Measurements from ENCODE around the gene POLR1G. TPM values are rescaled to one million over a fixed set of nuclear protein-coding genes. Genes with fewer than 3 reads are reported as not detected.

Gene POLR1G
- 16.3 and 28.0 TPM in 2 replicates for total RNA-seq (2014; rRNA removed; shearing (Covaris generic))
- total RNA-seq (2022) = 8.8 and 10.8 TPM in 2 replicates
- Bru-seq, nascent RNA = percentile 62 among the genes with signal in this experiment
- percentile 66 among the genes with signal in this experiment for BruChase-seq, experiment 1, labeled RNA remaining after a 6-hour chase
- BruChase-seq, experiment 2, labeled RNA remaining after a 2-hour chase = percentile 85 among the genes with signal in this experiment
- long read RNA-seq, transcript CD3EAP-201 (3 exons, 3,286 nt) = major isoform, 10 of 18 reads
- long read RNA-seq, partial matches to known transcripts = 0 of 18 reads
- long read RNA-seq, other reads (novel, unspliced or antisense) = 4 of 18 reads

GRCh38 chr19:45406226-45407090 is at the start of gene POLR1G:
Gene POLR1G (plus strand): TSS chr19:45406644. CDS start chr19:45406697, 53 bp downstream.
- Histone ChIP-seq H3K36me3 (ENCODE audit: insufficient read depth, low read length) (peaks cover 16% of the 10 kb centered on the region), H3K79me2 (ENCODE audit: insufficient read depth, low read depth, low read length) (peaks cover 10% of the 10 kb centered on the region), H3K4me1 (ENCODE audit: insufficient read depth, low read length, poor library complexity, severe bottlenecking) (peaks cover 38% of the 10 kb centered on the region), H4K20me1 (ENCODE audit: insufficient read depth, low read length) (no peaks in the 10 kb centered on the region), H3K9me2 (ENCODE audit: insufficient read depth, low read length) (no peaks in the 10 kb centered on the region), H2AFZ (ENCODE audit: low read length) (peak within 1 kb of the TSS; percentile 73), H3K4me3 (ENCODE audit: low read depth, low read length, poor library complexity, severe bottlenecking) (peak within 1 kb of the TSS; percentile 89), H3K27ac (ENCODE audit: low read depth, low read length, poor library complexity, severe bottlenecking) (peak within 1 kb of the TSS; percentile 69), H3K4me2 (ENCODE audit: low read length) (peak within 1 kb of the TSS; percentile 92), H3K9me3 (ENCODE audit: low read length) (no peaks in the 10 kb centered on the region)
- TF ChIP-seq CTCF (conservative IDR thresholded peaks at IDR 0.05; ENCODE audit: low read length) (peak; percentile 46; the same call in 1 of the 2 replicates), EZH2phosphoT487 (IDR thresholded peaks at IDR 0.05; ENCODE audit: borderline replicate concordance, low read depth, low read length) (no peak)
- intact Hi-C loops (cut with micrococcal nuclease; ENCODE audit: unreplicated experiment) = loop anchor here (1.0 to 5.0 kb wide), 3 partner anchors 13 to 404 kb away; partner anchors contain the start of gene RELB
- ChIA-PET POLR2A (no interaction called here), CTCF (ENCODE audit: unreplicated experiment) (interaction anchor here (0.6 kb wide), 1 partner anchor 315 kb away, joined by 3 read pairs; no protein-coding TSS in a partner anchor)
- no TSS peak for BruUV-seq (replicated peaks)
- peak; percentile 93 for DNase-seq (ENCODE audit: low spot score)

GRCh38 chr19:45356760-45357444 is 49.5 kb upstream of the POLR1G start:
- TF ChIP-seq CTCF (conservative IDR thresholded peaks at IDR 0.05; ENCODE audit: low read length) (no peak), EZH2phosphoT487 (IDR thresholded peaks at IDR 0.05; ENCODE audit: borderline replicate concordance, low read depth, low read length) (no peak)
- POLR2A ChIA-PET = no interaction called here
- intact Hi-C loops (cut with micrococcal nuclease; ENCODE audit: unreplicated experiment) = no loop called here
- Histone ChIP-seq H4K20me1 (ENCODE audit: insufficient read depth, low read length) (no peaks in the 10 kb centered on the region), H3K9me3 (ENCODE audit: low read length) (no peaks in the 10 kb centered on the region), H2AFZ (ENCODE audit: low read length) (no peak overlapping the region), H3K36me3 (ENCODE audit: insufficient read depth, low read length) (peaks cover 29% of the 10 kb centered on the region), H3K79me2 (ENCODE audit: insufficient read depth, low read depth, low read length) (no peaks in the 10 kb centered on the region), H3K4me2 (ENCODE audit: low read length) (no peak overlapping the region), H3K4me1 (ENCODE audit: insufficient read depth, low read length, poor library complexity, severe bottlenecking) (no peaks in the 10 kb centered on the region), H3K9me2 (ENCODE audit: insufficient read depth, low read length) (no peaks in the 10 kb centered on the region), H3K4me3 (ENCODE audit: low read depth, low read length, poor library complexity, severe bottlenecking) (no peak overlapping the region), H3K27ac (ENCODE audit: low read depth, low read length, poor library complexity, severe bottlenecking) (no peak overlapping the region)
- CTCF ChIA-PET (ENCODE audit: unreplicated experiment) = no interaction called here
- BruUV-seq (replicated peaks) = no TSS peak
- DNase-seq (ENCODE audit: low spot score) = no peak

All from OCI-LY7 (cell line).